Common myeloid progenitor, CD34-positive (primary cell): Measurements from ENCODE around the gene ISM2.

Source experiments
- CTCF ChIA-PET: fragments of 350-600 bp; sonication (Branson Sonifier 250); formaldehyde crosslinking; loops from one replicate; lab custom pipeline; 2021; ENCODE audit warnings: antibody characterized with exemption; lab: Charles Lee
- POLR2A ChIA-PET: fragments of 350-600 bp; sonication (Branson Sonifier 250); formaldehyde crosslinking; loops from one replicate; lab custom pipeline; 2021; ENCODE audit warnings: antibody characterized with exemption; lab: Charles Lee
- DNase-seq, 3 donors: peaks; one replicate each; pipeline versions ENCODE4 v3.0.0 to v3.0.0-alpha.2; 2013
- H3K27ac ChIP-seq, 2 experiments: 1 replicate in 1 of 2; 2 replicates in 1 of 2; pipeline ENCODE4 v1.7.0; 2013; ENCODE audit warnings: inconsistent platforms in 2 of 2, low read length in 2 of 2, mild to moderate bottlenecking in 2 of 2, low read depth in 1 of 2, moderate library complexity in 1 of 2; ENCODE audit not compliant: severe bottlenecking in 2 of 2, insufficient read depth in 1 of 2, poor library complexity in 1 of 2
- H3K27me3 ChIP-seq, 5 experiments: replicated peaks in 2 of 5; 1 replicate in 3 of 5; 2 replicates in 2 of 5; pipeline versions ENCODE4 v1.6.1 to v1.7.0; 2013; ENCODE audit warnings: low read length in 4 of 5, mild to moderate bottlenecking in 2 of 5, moderate library complexity in 2 of 5, inconsistent platforms in 1 of 5; ENCODE audit not compliant: insufficient read depth in 5 of 5, control insufficient read depth in 4 of 5
- H3K36me3 ChIP-seq, 4 experiments: 1 replicate in 2 of 4; 2 replicates in 2 of 4; pipeline versions ENCODE4 v1.6.1 to v1.7.0; 2013; ENCODE audit warnings: low read length in 3 of 4, control low read depth in 1 of 4, mild to moderate bottlenecking in 1 of 4; ENCODE audit not compliant: control insufficient read depth in 4 of 4, insufficient read depth in 4 of 4
- H3K4me1 ChIP-seq, 4 experiments: 1 replicate in 3 of 4; 2 replicates in 1 of 4; pipeline versions ENCODE4 v1.6.1 to v1.7.1; 2013; ENCODE audit warnings: low read length in 3 of 4, mild to moderate bottlenecking in 3 of 4, control low read depth in 1 of 4, inconsistent platforms in 1 of 4, moderate library complexity in 1 of 4; ENCODE audit not compliant: control insufficient read depth in 4 of 4, insufficient read depth in 4 of 4; ENCODE audit errors: control extremely low read depth in 1 of 4
- H3K4me3 ChIP-seq, 7 experiments: 1 replicate in 4 of 7; 2 replicates in 3 of 7; pipeline versions ENCODE4 v1.5.1 to v1.7.0; 2013; ENCODE audit warnings: mild to moderate bottlenecking in 7 of 7, low read length in 6 of 7, moderate library complexity in 6 of 7, inconsistent platforms in 2 of 7, low read depth in 2 of 7, control low read depth in 1 of 7; ENCODE audit not compliant: insufficient read depth in 4 of 7, control insufficient read depth in 1 of 7; ENCODE audit errors: extremely low read depth in 1 of 7
- H3K9me3 ChIP-seq, 5 experiments: 1 replicate in 4 of 5; 2 replicates in 1 of 5; pipeline versions ENCODE4 v1.6.1 to v1.7.1; 2013; ENCODE audit warnings: low read length in 4 of 5, mild to moderate bottlenecking in 2 of 5, inconsistent platforms in 1 of 5, low read depth in 1 of 5, moderate library complexity in 1 of 5; ENCODE audit not compliant: control insufficient read depth in 4 of 5, insufficient read depth in 2 of 5; ENCODE audit errors: control extremely low read depth in 1 of 5
- WGBS: methylation state at CpG from one replicate; pipeline ENCODE4 v1.1.5; 2013; ENCODE audit not compliant: insufficient coverage; 5-methylcytosine and 5-hydroxymethylcytosine counted together

The ISM2 gene

GRCh38 chr14:77457522-77458248, 40.9 kb downstream of the ISM2 start, which contains the start of the genes AHSA1 and VIPAS39:
AHSA1 (plus strand) TSS chr14:77458093; CDS start chr14:77458190, 97 bp downstream.
VIPAS39 (minus strand) TSS chr14:77457601; CDS start chr14:77454102, 3,499 bp downstream.
- CTCF ChIA-PET: interaction anchor here (1.0 to 4.2 kb wide), 5 partner anchors 9 to 142 kb away, joined by 3 to 48 read pairs (median 4); no protein-coding TSS in a partner anchor

GRCh38 chr14:77457115-77457521, 41.5 kb downstream of the ISM2 start:
- peak overlapping the region; percentile 94 to 100 (median 96) for H3K4me3 ChIP-seq
- H3K36me3 ChIP-seq: peaks cover 3 to 37% (median 29%) of the 10 kb centered on the region in 4 experiments
- H3K27ac ChIP-seq: peak overlapping the region; percentile 84 to 92
- DNase-seq: no peak
- H3K4me1 ChIP-seq: peaks cover 9 to 23% (median 20%) of the 10 kb centered on the region in 4 experiments
- ChIA-PET CTCF (interaction anchor here (1.0 to 4.2 kb wide), 3 partner anchors 47 to 94 kb away, joined by 3 to 48 read pairs (median 3); no protein-coding TSS in a partner anchor), POLR2A (no interaction called here)
- no peaks in the 10 kb centered on the region for H3K9me3 ChIP-seq
- H3K27me3 ChIP-seq: no peaks in the 10 kb centered on the region
- 0% methylated on average over 14 of the region's 18 CpGs for WGBS

More at GRCh38 chr14:77457522-77458248, 40.9 kb downstream of the ISM2 start, which contains the start of the genes AHSA1 and VIPAS39:
- peak; percentile 99 to 100 (median 100) for DNase-seq
- POLR2A ChIA-PET: no interaction called here
- Histone ChIP-seq H3K4me1 (peaks cover 9 to 23% (median 20%) of the 10 kb centered on the region in 4 experiments), H3K36me3 (peaks cover 5 to 42% (median 34%) of the 10 kb centered on the region in 4 experiments), H3K4me3 (peak within 1 kb of the TSS; percentile 94 to 100 (median 96)), H3K9me3 (no peaks in the 10 kb centered on the region), H3K27me3 (no peaks in the 10 kb centered on the region), H3K27ac (peak within 1 kb of the TSS; percentile 84 to 92)
- under 1% methylated on average over 44 of the region's 50 CpGs for WGBS

GRCh38 chr14:77455966-77456640, 42.5 kb downstream of the ISM2 start:
- H3K9me3 ChIP-seq: no peaks in the 10 kb centered on the region
- ChIA-PET CTCF (interaction anchor here (1.0 kb wide), 1 partner anchor 51 kb away, joined by 3 read pairs; no protein-coding TSS in a partner anchor), POLR2A (no interaction called here)
- peaks cover 9 to 23% (median 20%) of the 10 kb centered on the region in 4 experiments for H3K4me1 ChIP-seq
- 60% methylated on average over 1 of the region's 2 CpGs for WGBS
- H3K36me3 ChIP-seq: peaks cover 3 to 35% (median 27%) of the 10 kb centered on the region in 4 experiments
- no peak for DNase-seq
- H3K4me3 ChIP-seq: peak overlapping the region in 5 of 7 experiments; percentile 94 to 100 (median 96)
- H3K27ac ChIP-seq: peak overlapping the region; percentile 84 to 92
- no peaks in the 10 kb centered on the region for H3K27me3 ChIP-seq

GRCh38 chr14:77442196-77442595, 56.4 kb downstream of the ISM2 start:
- Histone ChIP-seq H3K36me3 (peaks cover 31 to 65% (median 43%) of the 10 kb centered on the region in 4 experiments), H3K27me3 (no peaks in the 10 kb centered on the region), H3K4me1 (no peaks in the 10 kb centered on the region), H3K4me3 (no peak overlapping the region), H3K9me3 (no peaks in the 10 kb centered on the region), H3K27ac (no peak overlapping the region)
- ChIA-PET CTCF (interaction anchor here (0.9 kb wide), 2 partner anchors 9 to 17 kb away, joined by 3 read pairs; no protein-coding TSS in a partner anchor), POLR2A (no interaction called here)
- 100% methylated on average over 2 of the region's 2 CpGs for WGBS
- DNase-seq: no peak

GRCh38 chr14:77439861-77440260, 58.8 kb downstream of the ISM2 start:
- H3K27me3 ChIP-seq: no peaks in the 10 kb centered on the region
- H3K4me1 ChIP-seq: no peaks in the 10 kb centered on the region
- ChIA-PET CTCF (interaction anchor here (0.9 kb wide), 1 partner anchor 20 kb away, joined by 3 read pairs; no protein-coding TSS in a partner anchor), POLR2A (no interaction called here)
- no peak overlapping the region for H3K4me3 ChIP-seq
- no CpG with 5 or more reads among the region's 4 CpGs for WGBS
- no peak overlapping the region for H3K27ac ChIP-seq
- peaks cover 40 to 76% (median 50%) of the 10 kb centered on the region in 4 experiments for H3K36me3 ChIP-seq
- no peak for DNase-seq
- no peaks in the 10 kb centered on the region for H3K9me3 ChIP-seq

GRCh38 chr14:77438596-77438995, 60.0 kb downstream of the ISM2 start:
- H3K4me3 ChIP-seq: no peak overlapping the region
- no peaks in the 10 kb centered on the region for H3K27me3 ChIP-seq
- no peak overlapping the region for H3K27ac ChIP-seq
- CTCF ChIA-PET: interaction anchor here (1.2 kb wide), 1 partner anchor 113 kb away, joined by 3 read pairs; no protein-coding TSS in a partner anchor
- no peak for DNase-seq
- no peaks in the 10 kb centered on the region for H3K4me1 ChIP-seq
- POLR2A ChIA-PET: no interaction called here
- H3K36me3 ChIP-seq: peaks cover 42 to 78% (median 50%) of the 10 kb centered on the region in 4 experiments
- no peaks in the 10 kb centered on the region for H3K9me3 ChIP-seq
- WGBS: no CpG with 5 or more reads among the region's 1 CpG
